ENCODE measurements around the gene A4GALT.

The A4GALT gene

DNA sequence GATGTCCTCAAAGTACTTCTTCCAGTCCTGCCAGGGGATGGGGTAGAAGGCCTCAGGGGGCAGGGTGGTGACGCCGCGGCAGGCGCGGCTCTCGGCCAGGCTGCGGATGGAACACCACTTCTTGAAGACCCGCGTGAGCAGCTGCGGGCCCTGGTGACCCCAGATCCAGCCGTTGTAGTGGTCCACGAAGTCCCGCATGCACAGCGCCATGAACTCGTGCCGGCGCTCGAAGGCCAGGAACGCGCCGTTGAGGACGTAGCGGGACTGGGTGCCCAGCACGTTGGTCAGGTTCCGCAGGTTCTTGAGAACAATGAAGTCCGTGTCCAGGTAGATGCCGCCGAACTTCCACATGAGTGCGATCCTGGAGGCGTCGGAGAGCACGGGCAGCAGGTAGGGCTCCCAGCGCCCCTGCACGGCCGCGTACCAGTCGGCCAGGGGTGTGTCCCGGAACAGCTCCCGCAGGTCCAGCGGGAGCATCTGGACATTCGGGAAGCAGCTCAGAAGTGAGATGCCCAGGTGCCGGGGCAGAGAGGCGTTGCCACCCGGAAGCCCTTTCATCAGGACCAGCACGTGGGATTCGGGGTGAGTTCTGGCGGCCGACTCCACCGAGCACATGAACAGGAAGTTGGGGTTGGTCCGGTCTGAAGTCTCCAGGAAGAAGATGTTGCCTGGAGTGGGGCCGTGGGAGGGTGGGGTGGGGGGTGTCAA is 27.5 kb downstream of the A4GALT start:
- 94 to 97% methylated on average over 45 to 50 of the region's 51 CpGs for WGBS, 2 experiments (ENCODE audit: insufficient coverage in 2 of 2)
- no peak overlapping the region for H3K27ac ChIP-seq (ENCODE audit: low read depth, low read length, severe bottlenecking)
- peaks cover 12% of the 10 kb centered on the region for H3K4me1 ChIP-seq (ENCODE audit: control insufficient read depth, insufficient read depth, low read length, poor library complexity, severe bottlenecking)
- no peaks in the 10 kb centered on the region for H3K36me3 ChIP-seq (ENCODE audit: control insufficient read depth, insufficient read depth, low read length)
- H3K4me3 ChIP-seq (ENCODE audit: extremely low read depth, insufficient read depth, low read length, poor library complexity, severe bottlenecking), result no peak overlapping the region
- H3K9me3 ChIP-seq (ENCODE audit: control insufficient read depth, low read length), result no peaks in the 10 kb centered on the region

DNA sequence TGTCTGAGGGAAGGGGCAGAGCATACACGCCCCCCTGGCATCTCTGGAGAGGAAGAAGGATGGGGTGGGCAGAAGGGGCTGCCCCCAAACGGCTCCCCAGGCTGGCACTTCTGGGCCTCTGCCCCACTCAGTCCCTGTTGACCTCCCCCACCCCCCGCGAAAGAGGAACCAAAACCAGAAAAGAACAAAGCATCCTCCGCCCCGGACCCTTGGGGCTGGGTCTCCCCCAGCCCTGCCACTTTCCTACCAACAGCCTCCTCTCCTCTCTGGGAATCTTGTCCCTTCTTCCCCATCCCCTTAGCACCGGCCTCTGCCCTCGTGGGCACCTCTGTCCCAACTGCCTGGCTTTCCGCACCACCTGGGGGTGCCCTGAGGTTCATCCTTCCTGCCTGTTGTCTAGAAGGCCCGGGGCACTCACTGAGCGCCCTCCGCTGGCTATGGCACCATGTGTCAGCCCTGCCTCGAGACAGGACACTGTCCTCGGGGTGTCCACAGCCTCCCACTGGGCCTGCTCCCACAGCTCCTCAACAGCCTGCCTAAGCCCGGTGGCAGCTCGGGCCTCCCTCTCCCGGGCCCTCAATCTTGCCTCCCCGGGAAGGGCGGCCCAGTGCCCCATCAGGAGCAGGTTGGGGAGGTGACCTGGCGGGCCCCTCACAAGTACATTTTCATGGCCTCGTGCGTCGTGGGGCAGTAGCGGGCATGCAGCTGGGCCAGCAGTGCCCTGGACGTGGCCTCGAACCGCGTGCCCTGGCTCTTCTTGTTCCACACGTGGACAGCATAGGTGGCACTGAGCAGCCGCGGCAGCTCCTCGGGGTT is 28.2 kb downstream of the A4GALT start:
- no peaks in the 10 kb centered on the region for H3K36me3 ChIP-seq (ENCODE audit: control insufficient read depth, insufficient read depth, low read length)
- H3K9me3 ChIP-seq (ENCODE audit: control insufficient read depth, low read length), result no peaks in the 10 kb centered on the region
- H3K4me1 ChIP-seq (ENCODE audit: control insufficient read depth, insufficient read depth, low read length, poor library complexity, severe bottlenecking), result peaks cover 7% of the 10 kb centered on the region
- no peak overlapping the region for H3K27ac ChIP-seq (ENCODE audit: low read depth, low read length, severe bottlenecking)
- whole genome bisulfite sequencing, 2 experiments (ENCODE audit: insufficient coverage in 2 of 2), result 92 to 94% methylated on average over 24 to 26 of the region's 32 CpGs
- H3K4me3 ChIP-seq (ENCODE audit: extremely low read depth, insufficient read depth, low read length, poor library complexity, severe bottlenecking), result no peak overlapping the region

DNA sequence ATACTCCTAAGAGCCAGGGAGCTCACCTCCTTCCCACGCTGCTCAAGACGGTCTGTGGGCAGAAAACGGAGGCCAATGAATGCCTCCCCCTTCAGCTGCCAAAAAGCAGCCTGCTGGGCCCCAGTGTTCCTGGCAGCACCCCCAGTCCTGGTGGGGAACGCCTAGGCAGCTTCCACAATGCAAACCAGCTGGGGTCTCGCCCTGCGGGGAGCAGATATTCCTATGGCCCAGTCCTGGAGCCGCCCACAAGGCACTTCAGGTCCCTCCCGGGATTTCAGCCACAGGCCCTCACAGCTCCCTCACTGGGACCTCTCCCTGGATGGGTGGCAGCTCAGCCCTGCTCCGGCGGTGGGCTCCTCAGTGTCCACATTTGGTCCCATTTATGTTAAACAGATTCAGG is 29.2 kb downstream of the A4GALT start:
- Histone ChIP-seq H3K4me3 (ENCODE audit: extremely low read depth, insufficient read depth, low read length, poor library complexity, severe bottlenecking) (no peak overlapping the region), H3K27ac (ENCODE audit: low read depth, low read length, severe bottlenecking) (no peak overlapping the region), H3K9me3 (ENCODE audit: control insufficient read depth, low read length) (no peaks in the 10 kb centered on the region), H3K4me1 (ENCODE audit: control insufficient read depth, insufficient read depth, low read length, poor library complexity, severe bottlenecking) (peaks cover 4% of the 10 kb centered on the region), H3K36me3 (ENCODE audit: control insufficient read depth, insufficient read depth, low read length) (no peaks in the 10 kb centered on the region)
- WGBS, 2 experiments (ENCODE audit: insufficient coverage in 2 of 2), result 92 to 94% methylated on average over 7 to 10 of the region's 10 CpGs

DNA sequence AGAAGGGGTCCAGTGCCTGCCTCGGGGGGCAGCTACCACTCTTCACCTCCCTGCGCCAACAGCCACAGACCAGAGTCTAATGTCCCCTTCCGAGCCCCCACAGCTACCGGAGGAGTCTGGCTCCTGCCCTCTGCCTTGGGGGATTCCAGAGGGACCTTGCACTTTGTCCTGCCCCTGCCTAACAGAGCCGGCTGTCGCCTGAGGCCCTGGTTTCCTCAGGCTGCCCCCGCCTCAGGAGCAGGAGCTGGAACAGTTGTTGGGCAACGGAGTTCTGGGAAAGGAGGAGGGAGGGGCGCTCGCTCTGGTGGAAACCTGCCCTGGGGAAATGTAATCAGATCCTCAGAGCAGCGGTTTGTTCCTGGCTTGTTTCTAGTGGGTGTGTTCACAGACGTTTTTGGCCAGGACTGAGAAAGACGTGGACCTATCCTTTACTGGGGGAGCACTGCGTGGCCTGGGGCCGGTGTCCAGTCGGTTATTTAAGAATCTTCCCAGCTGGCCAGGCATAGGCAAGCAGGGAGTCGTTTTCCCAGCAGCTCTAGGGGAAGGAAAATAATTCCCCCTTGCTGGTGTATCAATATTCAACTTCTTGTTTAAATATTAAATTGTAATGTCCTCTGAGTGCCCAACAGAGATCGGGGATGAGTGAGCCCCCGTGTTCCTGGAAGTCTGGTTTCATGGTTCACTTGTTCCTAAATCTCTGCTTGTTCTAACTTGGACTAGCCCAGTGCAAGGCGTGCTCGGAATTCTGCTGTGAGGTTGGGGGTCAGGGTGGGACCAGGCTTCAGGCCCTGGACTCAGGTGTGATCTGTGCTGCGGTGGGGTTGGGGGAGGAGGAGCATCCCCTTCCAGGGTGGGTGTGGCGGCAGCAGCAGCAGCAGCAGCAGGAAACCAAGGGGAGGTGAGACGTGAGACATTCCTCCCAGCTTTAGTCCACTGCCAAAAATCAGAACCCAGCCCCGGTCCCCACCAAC is 32.1 kb downstream of the A4GALT start:
- no peak overlapping the region for H3K4me3 ChIP-seq (ENCODE audit: extremely low read depth, insufficient read depth, low read length, poor library complexity, severe bottlenecking)
- H3K4me1 ChIP-seq (ENCODE audit: control insufficient read depth, insufficient read depth, low read length, poor library complexity, severe bottlenecking), result peaks cover 4% of the 10 kb centered on the region
- H3K27ac ChIP-seq (ENCODE audit: low read depth, low read length, severe bottlenecking), result no peak overlapping the region
- H3K36me3 ChIP-seq (ENCODE audit: control insufficient read depth, insufficient read depth, low read length), result no peaks in the 10 kb centered on the region
- 42 to 51% methylated on average over 16 to 17 of the region's 25 CpGs for WGBS, 2 experiments (ENCODE audit: insufficient coverage in 2 of 2)
- no peaks in the 10 kb centered on the region for H3K9me3 ChIP-seq (ENCODE audit: control insufficient read depth, low read length)

DNA sequence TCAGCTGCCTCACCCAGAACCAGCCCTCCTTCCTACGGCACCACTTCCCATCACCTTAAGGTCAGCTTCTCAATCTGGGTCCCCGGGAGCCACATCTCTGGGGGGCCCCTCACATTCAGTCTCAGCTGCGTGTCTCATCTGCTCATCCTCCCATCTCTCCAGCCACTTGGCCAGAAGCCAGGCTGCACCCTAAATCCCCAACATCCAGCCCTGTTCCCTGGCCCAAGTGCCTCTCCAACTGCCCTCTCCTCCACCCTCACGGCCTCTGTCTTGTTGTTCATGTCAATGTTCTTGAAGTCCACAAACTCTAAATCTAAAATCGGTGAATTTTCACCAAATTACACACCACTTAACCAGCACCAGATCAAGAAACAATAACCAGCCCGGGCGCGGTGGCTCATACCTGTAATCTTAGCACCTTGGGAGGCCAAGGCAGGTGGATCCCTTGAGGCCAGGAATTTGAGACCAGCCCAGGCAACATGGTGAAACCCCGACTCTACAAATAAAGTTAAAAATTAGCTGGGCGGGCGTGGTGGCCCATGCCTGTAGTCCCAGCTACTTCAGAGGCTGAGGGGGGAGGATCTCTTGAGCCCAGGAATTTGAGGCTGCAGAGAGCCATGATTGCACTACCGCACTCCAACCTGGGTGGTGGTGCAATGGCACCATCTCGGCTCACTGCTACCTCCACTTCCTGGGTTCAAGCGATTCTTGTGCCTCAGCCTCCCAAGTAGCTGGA is 33.7 kb downstream of the A4GALT start:
- H3K27ac ChIP-seq (ENCODE audit: low read depth, low read length, severe bottlenecking), result no peak overlapping the region
- H3K36me3 ChIP-seq (ENCODE audit: control insufficient read depth, insufficient read depth, low read length), result no peaks in the 10 kb centered on the region
- H3K4me1 ChIP-seq (ENCODE audit: control insufficient read depth, insufficient read depth, low read length, poor library complexity, severe bottlenecking), result peaks cover 4% of the 10 kb centered on the region
- no peak overlapping the region for H3K4me3 ChIP-seq (ENCODE audit: extremely low read depth, insufficient read depth, low read length, poor library complexity, severe bottlenecking)
- WGBS, 2 experiments (ENCODE audit: insufficient coverage in 2 of 2), result 91% methylated on average over 13 of the region's 14 CpGs
- no peaks in the 10 kb centered on the region for H3K9me3 ChIP-seq (ENCODE audit: control insufficient read depth, low read length)

DNA sequence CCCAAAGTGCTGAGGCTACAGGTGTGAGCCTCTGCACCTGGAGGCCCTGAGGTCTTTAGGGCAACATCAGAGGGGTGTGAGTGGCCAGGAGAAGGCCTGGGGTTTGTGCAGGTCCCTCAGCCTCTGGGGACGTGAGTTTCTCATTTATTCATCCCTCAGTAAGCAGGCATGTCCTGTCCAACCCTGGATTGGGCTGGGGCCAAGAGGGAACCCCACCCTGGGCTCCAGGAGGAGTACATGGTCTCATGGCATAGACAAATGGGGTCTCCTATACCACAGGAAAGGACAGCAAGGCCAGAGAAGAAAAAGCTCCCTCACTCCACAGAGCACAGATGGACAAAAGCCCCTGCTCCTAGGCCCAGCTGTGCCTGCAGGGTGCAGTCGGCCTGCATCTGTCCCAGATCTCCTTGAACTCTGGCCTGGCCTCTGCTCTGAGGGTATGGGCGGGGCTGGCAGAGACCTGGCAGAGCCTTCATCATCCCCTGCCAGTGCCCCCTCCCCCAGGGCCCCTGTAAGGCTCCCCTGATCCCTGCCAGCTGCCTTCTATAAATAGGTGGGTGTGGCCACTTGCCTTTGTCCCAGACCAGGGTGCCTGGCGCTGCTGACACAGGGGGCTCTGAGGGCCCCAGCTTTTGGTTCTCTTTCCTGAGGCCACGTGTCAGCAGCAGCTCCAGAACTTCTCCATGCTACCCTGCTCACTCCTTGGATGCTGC is 34.6 kb downstream of the A4GALT start:
- Histone ChIP-seq H3K4me3 (ENCODE audit: extremely low read depth, insufficient read depth, low read length, poor library complexity, severe bottlenecking) (no peak overlapping the region), H3K9me3 (ENCODE audit: control insufficient read depth, low read length) (no peaks in the 10 kb centered on the region), H3K4me1 (ENCODE audit: control insufficient read depth, insufficient read depth, low read length, poor library complexity, severe bottlenecking) (peaks cover 5% of the 10 kb centered on the region), H3K27ac (ENCODE audit: low read depth, low read length, severe bottlenecking) (no peak overlapping the region), H3K36me3 (ENCODE audit: control insufficient read depth, insufficient read depth, low read length) (no peaks in the 10 kb centered on the region)
- WGBS, 2 experiments (ENCODE audit: insufficient coverage in 2 of 2), result 70 to 87% methylated on average over 4 of the region's 5 CpGs

DNA sequence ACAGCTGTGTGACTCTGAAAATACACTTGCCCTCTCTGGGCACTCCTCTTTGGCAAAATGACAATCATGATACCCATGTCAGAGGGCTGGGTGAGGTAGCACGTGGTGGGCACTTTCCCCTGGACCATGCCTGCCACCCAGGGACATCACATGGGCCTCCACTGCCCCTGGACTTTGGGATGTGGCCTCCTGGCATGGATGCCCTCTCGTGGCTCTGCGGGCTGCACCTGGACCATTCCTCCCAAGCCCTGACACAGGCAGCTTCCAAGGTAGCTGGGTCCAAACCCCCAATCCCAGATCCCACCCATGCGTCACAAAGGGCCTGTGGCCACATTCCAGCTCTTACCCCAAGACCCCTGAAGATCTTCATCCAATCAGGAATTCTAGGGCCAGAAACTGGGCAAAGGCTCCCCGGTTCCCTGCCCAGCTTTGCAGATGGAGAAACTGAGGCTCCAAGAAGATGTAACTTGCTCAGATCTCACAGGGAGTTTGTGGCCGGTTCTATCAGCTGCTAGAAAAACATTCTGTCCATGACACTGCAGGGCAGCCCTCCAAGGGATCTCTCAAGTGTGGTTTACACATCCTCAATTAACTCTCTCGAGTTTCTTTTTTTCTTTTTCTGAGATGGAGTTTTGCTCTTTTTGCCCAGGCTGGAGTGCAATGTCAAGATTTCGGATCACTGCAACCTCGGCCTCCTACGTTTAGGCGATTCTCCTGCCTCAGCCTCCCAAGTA is 36.0 kb downstream of the A4GALT start:
- H3K9me3 ChIP-seq (ENCODE audit: control insufficient read depth, low read length), result no peaks in the 10 kb centered on the region
- no peak overlapping the region for H3K27ac ChIP-seq (ENCODE audit: low read depth, low read length, severe bottlenecking)
- H3K4me1 ChIP-seq (ENCODE audit: control insufficient read depth, insufficient read depth, low read length, poor library complexity, severe bottlenecking), result peaks cover 15% of the 10 kb centered on the region
- H3K36me3 ChIP-seq (ENCODE audit: control insufficient read depth, insufficient read depth, low read length), result no peaks in the 10 kb centered on the region
- no peak overlapping the region for H3K4me3 ChIP-seq (ENCODE audit: extremely low read depth, insufficient read depth, low read length, poor library complexity, severe bottlenecking)
- 82 to 83% methylated on average over 6 to 11 of the region's 11 CpGs for WGBS, 2 experiments (ENCODE audit: insufficient coverage in 2 of 2)

DNA sequence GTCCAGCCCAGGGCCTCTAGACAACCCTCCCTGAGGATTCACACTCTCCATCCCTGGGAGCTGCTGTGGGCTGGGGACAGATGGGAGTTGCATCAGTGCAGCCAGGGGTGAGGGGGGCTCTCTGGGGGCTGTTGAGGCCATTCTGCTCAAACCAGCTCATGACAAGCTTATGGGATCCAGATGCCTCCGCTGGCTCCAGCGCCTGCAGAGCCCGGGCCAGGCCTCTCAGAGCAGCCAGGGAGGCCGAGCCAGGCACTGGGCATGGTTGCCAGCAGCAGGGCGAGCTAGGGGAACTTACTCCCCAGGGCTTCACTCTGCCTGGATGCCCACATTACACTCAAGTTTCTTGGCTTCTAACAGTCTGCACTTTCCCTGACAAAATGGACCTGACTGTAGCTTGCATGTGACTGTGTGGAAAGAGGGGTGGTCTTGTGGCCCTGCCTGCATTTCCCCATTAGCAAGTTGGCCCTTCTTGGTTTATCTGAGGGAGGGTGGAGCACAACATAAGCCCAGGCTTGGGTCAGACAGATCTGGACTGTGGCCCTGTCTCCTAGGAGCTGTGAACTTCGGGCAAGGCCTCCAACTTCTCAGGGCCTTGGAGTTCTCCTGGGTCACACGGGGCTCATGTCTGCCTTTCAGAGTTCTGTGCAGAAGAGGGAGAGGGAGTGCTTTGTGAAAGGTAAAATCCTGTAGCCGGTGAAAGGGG is 36.9 kb downstream of the A4GALT start:
- Histone ChIP-seq H3K4me3 (ENCODE audit: extremely low read depth, insufficient read depth, low read length, poor library complexity, severe bottlenecking) (no peak overlapping the region), H3K9me3 (ENCODE audit: control insufficient read depth, low read length) (peaks cover 5% of the 10 kb centered on the region), H3K4me1 (ENCODE audit: control insufficient read depth, insufficient read depth, low read length, poor library complexity, severe bottlenecking) (peaks cover 13% of the 10 kb centered on the region), H3K36me3 (ENCODE audit: control insufficient read depth, insufficient read depth, low read length) (no peaks in the 10 kb centered on the region), H3K27ac (ENCODE audit: low read depth, low read length, severe bottlenecking) (no peak overlapping the region)
- 92 to 95% methylated on average over 6 to 7 of the region's 8 CpGs for WGBS, 2 experiments (ENCODE audit: insufficient coverage in 2 of 2)
